Gastroesophageal sphincter (tissue), 4 donors: ENCODE measurements around the gene RLBP1. TPM values are rescaled to one million over a fixed set of nuclear protein-coding genes. Genes with fewer than 3 reads are reported as not detected.
"Not testable (repeated sequence)": the region's sequence is repeated elsewhere in the genome, so short reads cannot be mapped to it uniquely, and the experiment has no call there.

Experiments
- ATAC-seq: fragments of 150-250 bp; one replicate; pipeline ENCODE4 v1.9.1; 2016; ENCODE audit warnings: mild to moderate bottlenecking, moderate library complexity
- H3K27ac ChIP-seq, 4 donors: fragments of 200-600 bp; sonication (generic) in 3 of 4; 1 replicate in 3 of 4; 2 replicates in 1 of 4; pipeline ENCODE4 v1.5.1; 2016 to 2019
- H3K27me3 ChIP-seq: fragments of 200-600 bp; sonication (generic); one replicate; pipeline ENCODE4 v1.5.1; 2019
- H3K36me3 ChIP-seq, 2 donors: fragments of 200-600 bp; sonication (generic); one replicate each; pipeline ENCODE4 v1.5.1; 2019; ENCODE audit warnings: control low read depth in 1 of 2
- H3K4me1 ChIP-seq, 3 donors: fragments of 200-600 bp; sonication (generic); 1 replicate in 2 of 3; 2 replicates in 1 of 3; pipeline ENCODE4 v1.5.1; 2016 to 2019; ENCODE audit warnings: control low read depth in 2 of 3
- H3K4me3 ChIP-seq, 2 donors: fragments of 200-600 bp; sonication (generic); one replicate each; pipeline ENCODE4 v1.5.1; 2019; ENCODE audit warnings: mild to moderate bottlenecking in 1 of 2, moderate library complexity in 1 of 2
- H3K9me3 ChIP-seq, 3 donors: fragments of 200-600 bp; sonication (generic); one replicate each; pipeline ENCODE4 v1.5.1; 2017 to 2019; ENCODE audit warnings: control low read depth in 2 of 3
- CTCF ChIP-seq, 4 experiments: fragments of 200-600 bp in 2 of 4; fragments of 450-650 bp in 2 of 4; sonication (generic) in 1 of 4; IDR thresholded peaks; one replicate each; pipeline ENCODE4 v1.5.1; 2017 to 2019; ENCODE audit warnings: antibody characterized with exemption in 4 of 4, mild to moderate bottlenecking in 2 of 4, moderate library complexity in 2 of 4
- EP300 ChIP-seq: sonication (generic); formaldehyde crosslinking; IDR thresholded peaks from one replicate; pipeline ENCODE4 v1.6.1; 2017; ENCODE audit warnings: antibody characterized with exemption, mild to moderate bottlenecking
- POLR2A ChIP-seq, 2 donors: fragments of 450-650 bp; IDR thresholded peaks; one replicate each; pipeline ENCODE4 v1.6.1; 2017; ENCODE audit warnings: antibody characterized with exemption in 2 of 2, mild to moderate bottlenecking in 2 of 2, moderate library complexity in 1 of 2
- POLR2AphosphoS5 ChIP-seq: sonication (generic); formaldehyde crosslinking; IDR thresholded peaks from one replicate; pipeline ENCODE4 v1.6.1; 2017; ENCODE audit warnings: antibody characterized with exemption
- WGBS, 2 donors: methylation state at CpG; one replicate each; pipeline ENCODE4 v1.1.5; 2018; ENCODE audit warnings: low coverage in 1 of 2; 5-methylcytosine and 5-hydroxymethylcytosine counted together
- total RNA-seq, 4 donors: library from RNA; depleted of rRNA; stranded (reverse); fragments of >200 nt; gene quantifications; one replicate each; pipeline ENCODE4 v1.1.0, GENCODE V29; 2016

RLBP1 gene
- total RNA-seq = under 1 TPM in 1 of 4 donors, not detected in 3; 0.64 TPM

GRCh38 chr15:89221543-89221942, at the start of gene RLBP1:
Gene RLBP1 (minus strand): TSS chr15:89221579. CDS start chr15:89218975, 2,604 bp downstream.
- no peak for TF ChIP-seq POLR2A (IDR thresholded peaks at IDR 0.05)
- no peak for TF ChIP-seq EP300
- TF ChIP-seq CTCF (IDR thresholded peaks at IDR 0.05) = no peak
- no peak for TF ChIP-seq POLR2AphosphoS5
- Histone ChIP-seq H3K27ac (no peak within 1 kb of the TSS), H3K36me3 (no peaks in the 10 kb centered on the region), H3K4me1 (no peaks in the 10 kb centered on the region), H3K27me3 (no peaks in the 10 kb centered on the region), H3K4me3 (no peak within 1 kb of the TSS), H3K9me3 (no peaks in the 10 kb centered on the region)
- no peak for ATAC-seq
- no CpG with 5 or more reads among the region's 11 CpGs for WGBS, 2 donors

GRCh38 chr15:89250142-89250541, 28.8 kb upstream of the RLBP1 start:
- not testable (repeated sequence) for H3K36me3 ChIP-seq, H3K9me3 ChIP-seq, H3K27ac ChIP-seq, H3K4me3 ChIP-seq, ATAC-seq, H3K27me3 ChIP-seq, H3K4me1 ChIP-seq
- 83 to 97% methylated on average over 1 to 2 of the region's 5 CpGs for WGBS, 2 donors

- H3K27ac ChIP-seq = no peak overlapping the region
- H3K36me3 ChIP-seq = no peaks in the 10 kb centered on the region
- H3K9me3 ChIP-seq = no peaks in the 10 kb centered on the region
- ATAC-seq = no peak
- TF ChIP-seq CTCF (IDR thresholded peaks at IDR 0.05) (no peak), EP300 (no peak)
- peaks cover 3 to 11% (median 6%) of the 10 kb centered on the region in 3 donors for H3K4me1 ChIP-seq
- 94 to 96% methylated on average over 2 of the region's 2 CpGs for WGBS, 2 donors
- no peaks in the 10 kb centered on the region for H3K27me3 ChIP-seq
- H3K4me3 ChIP-seq = no peak overlapping the region
Measured at GRCh38 chr15:89248584-89248983, 27.2 kb upstream of the RLBP1 start.

- no peak overlapping the region for H3K4me3 ChIP-seq
- no peaks in the 10 kb centered on the region for H3K9me3 ChIP-seq
- H3K36me3 ChIP-seq = no peaks in the 10 kb centered on the region
- ATAC-seq = no peak
- WGBS, 2 donors = 68 to 89% methylated on average over 2 of the region's 2 CpGs
- no peak overlapping the region for H3K27ac ChIP-seq
- TF ChIP-seq POLR2AphosphoS5 (no peak), EP300 (no peak), CTCF (IDR thresholded peaks at IDR 0.05) (no peak), POLR2A (IDR thresholded peaks at IDR 0.05) (no peak)
- no peaks in the 10 kb centered on the region for H3K27me3 ChIP-seq
- H3K4me1 ChIP-seq = peaks cover 3 to 19% (median 6%) of the 10 kb centered on the region in 3 donors
Measured at GRCh38 chr15:89247446-89247845, 26.1 kb upstream of the RLBP1 start.

- ATAC-seq = no peak
- WGBS, 2 donors = 0% methylated on average over 2 of the region's 6 CpGs; no CpG with 5 or more reads in 1 of the 2 donors
- Histone ChIP-seq H3K36me3 (no peaks in the 10 kb centered on the region), H3K27me3 (no peaks in the 10 kb centered on the region), H3K4me1 (peaks cover 3 to 19% (median 6%) of the 10 kb centered on the region in 3 donors), H3K4me3 (peak overlapping the region; percentile 54 to 76), H3K9me3 (no peaks in the 10 kb centered on the region), H3K27ac (peak overlapping the region in 1 of 4 donors; percentile 76)
- TF ChIP-seq POLR2AphosphoS5 (no peak), POLR2A (IDR thresholded peaks at IDR 0.05) (no peak), EP300 (no peak), CTCF (IDR thresholded peaks at IDR 0.05) (no peak)
Measured at GRCh38 chr15:89244574-89244903, 23.2 kb upstream of the RLBP1 start.
